SK-MEL-5 (cell line): ENCODE data around the gene CLEC14A. TPM values are rescaled to one million over a fixed set of nuclear protein-coding genes. Genes with fewer than 3 reads are reported as not detected.

Experiments used
- DNase-seq: peaks from one replicate; pipeline ENCODE4 v3.0.0-alpha.2; 2016; ENCODE audit warnings: low read depth, low spot score
- in situ Hi-C: cut with HindIII; loops from 2 replicates; pipeline ENCODE4 v1.10.0; 2016; ENCODE audit warnings: low sequenced_read_pairs, high pct_unique_total_duplicates, low pct_unique_long_range_greater_than_20kb
- polyA plus RNA-seq, 2 experiments: library from polyadenylated mRNA; depleted of rRNA; stranded (reverse); fragments of >200 nt; gene quantifications; 2 replicates each; pipeline ENCODE4 v1.2.3, GENCODE V29; 2015
- total RNA-seq: library from RNA; depleted of rRNA; stranded (reverse); fragments of >200 nt; shearing (Covaris generic); gene quantifications from 2 replicates; pipeline ENCODE4 v1.2.3, GENCODE V29; 2014; rRNA removed

The CLEC14A gene
- not detected in 2 replicates for total RNA-seq
- not detected in 2 replicates for polyA plus RNA-seq (2015; cell fraction: cytosol; rRNA removed)
- not detected in 2 replicates for polyA plus RNA-seq (2015; cell fraction: nucleus; rRNA removed)

GRCh38 chr14:38255673-38256532 lies at the start of gene CLEC14A:
Gene CLEC14A, minus strand, starts transcription at chr14:38256093. Its CDS starts 71 bp downstream, at chr14:38256022.
- in situ Hi-C loops: no loop called here
- no peak for DNase-seq

GRCh38 chr14:38302966-38303365 lies 47.1 kb upstream of the CLEC14A start:
- in situ Hi-C loops: no loop called here
- DNase-seq: no peak

GRCh38 chr14:38302034-38302433 lies 46.1 kb upstream of the CLEC14A start:
- DNase-seq: no peak
- in situ Hi-C loops: no loop called here

GRCh38 chr14:38297681-38298080 lies 41.8 kb upstream of the CLEC14A start:
- in situ Hi-C loops: no loop called here
- no peak for DNase-seq

- no peak for DNase-seq
- in situ Hi-C loops: no loop called here
Measured at GRCh38 chr14:38291681-38292467, 36.0 kb upstream of the CLEC14A start.

- no peak for DNase-seq
- in situ Hi-C loops: no loop called here
Measured at GRCh38 chr14:38290601-38291188, 34.8 kb upstream of the CLEC14A start.

- DNase-seq: no peak
- in situ Hi-C loops: no loop called here
Measured at GRCh38 chr14:38286452-38286851, 30.6 kb upstream of the CLEC14A start.

GRCh38 chr14:38285962-38286361 lies 30.1 kb upstream of the CLEC14A start:
- DNase-seq: no peak
- in situ Hi-C loops: no loop called here

- DNase-seq: no peak
Measured at GRCh38 chr14:38282936-38283335, 27.0 kb upstream of the CLEC14A start.

GRCh38 chr14:38280081-38280480 lies 24.2 kb upstream of the CLEC14A start:
- in situ Hi-C loops: no loop called here

More at GRCh38 chr14:38282936-38283335, 27.0 kb upstream of the CLEC14A start:
- in situ Hi-C loops: no loop called here

GRCh38 chr14:38279572-38279971 lies 23.7 kb upstream of the CLEC14A start:
- DNase-seq: no peak
- in situ Hi-C loops: no loop called here

More at GRCh38 chr14:38280081-38280480, 24.2 kb upstream of the CLEC14A start:
- no peak for DNase-seq

- in situ Hi-C loops: no loop called here
- DNase-seq: no peak
Measured at GRCh38 chr14:38278035-38278434, 22.1 kb upstream of the CLEC14A start.

- DNase-seq: no peak
- in situ Hi-C loops: no loop called here
Measured at GRCh38 chr14:38262844-38263243, 7.0 kb upstream of the CLEC14A start.

GRCh38 chr14:38261620-38262019 lies 5.7 kb upstream of the CLEC14A start:
- in situ Hi-C loops: no loop called here
- no peak for DNase-seq

GRCh38 chr14:38257507-38257906 lies 1.6 kb upstream of the CLEC14A start:
- in situ Hi-C loops: no loop called here
- DNase-seq: no peak

- no peak for DNase-seq
- in situ Hi-C loops: no loop called here
Measured at GRCh38 chr14:38256533-38256840, 594 bp upstream of the CLEC14A start.

- in situ Hi-C loops: no loop called here
- DNase-seq: no peak
Measured at GRCh38 chr14:38255408-38255672, 553 bp downstream of the CLEC14A start.

GRCh38 chr14:38254571-38255407 lies 1.1 kb downstream of the CLEC14A start:
- DNase-seq: no peak
- in situ Hi-C loops: no loop called here
